Mesodermal cell (in vitro differentiated cells): ENCODE data around the gene PIK3R4.

ENCODE experiments used
- H3K27ac ChIP-seq: 2 replicates; pipeline ENCODE4 v1.7.0; 2013; ENCODE audit warnings: mild to moderate bottlenecking, low read depth, low read length, moderate library complexity; ENCODE audit not compliant: severe bottlenecking
- H3K36me3 ChIP-seq: 2 replicates; pipeline ENCODE4 v1.7.1; 2013; ENCODE audit warnings: mild to moderate bottlenecking, low read length, moderate library complexity; ENCODE audit not compliant: control insufficient read depth, insufficient read depth
- H3K4me1 ChIP-seq: one replicate; pipeline ENCODE4 v1.7.1; 2013; ENCODE audit warnings: mild to moderate bottlenecking, low read length; ENCODE audit not compliant: insufficient read depth, control insufficient read depth, poor library complexity, severe bottlenecking
- H3K4me3 ChIP-seq: 2 replicates; pipeline ENCODE4 v1.7.0; 2013; ENCODE audit warnings: low read length, control low read depth, mild to moderate bottlenecking; ENCODE audit not compliant: insufficient read depth, poor library complexity, severe bottlenecking; ENCODE audit errors: extremely low read depth
- H3K9me3 ChIP-seq: 2 replicates; pipeline ENCODE4 v1.7.1; 2013; ENCODE audit warnings: mild to moderate bottlenecking, low read length, moderate library complexity; ENCODE audit not compliant: control insufficient read depth
- WGBS, 2 experiments: methylation state at CpG; one replicate each; pipeline ENCODE4 v1.1.5; 2013; ENCODE audit warnings: missing lambda C conversion rate in 2 of 2; ENCODE audit not compliant: insufficient coverage in 2 of 2; 5-methylcytosine and 5-hydroxymethylcytosine counted together

Gene PIK3R4

DNA sequence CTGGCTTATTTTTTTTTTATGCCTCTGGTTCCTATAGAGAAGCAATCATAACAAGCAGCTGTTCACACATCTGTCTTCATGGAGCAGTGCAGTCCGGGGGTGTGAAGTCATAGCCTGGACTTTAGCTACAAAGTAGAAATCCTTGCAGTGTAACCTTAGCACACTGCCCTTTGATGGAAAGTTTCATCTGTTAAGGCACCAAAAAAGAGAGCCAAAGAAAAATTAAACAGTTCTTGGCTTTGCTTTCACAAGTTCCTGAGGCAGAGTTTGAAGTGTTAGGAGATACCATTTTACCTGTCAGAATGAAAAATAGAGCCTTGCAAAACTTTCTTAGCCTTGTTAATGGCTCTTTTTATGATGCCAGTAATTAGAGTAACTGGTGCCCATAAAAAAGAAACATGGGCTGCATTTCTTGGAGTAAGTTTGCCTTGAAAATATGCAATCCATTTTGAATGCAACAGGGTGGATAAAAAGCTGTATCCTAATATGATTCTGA, 84.1 kb downstream of the PIK3R4 start:
- H3K9me3 ChIP-seq, result no peaks in the 10 kb centered on the region
- peaks cover 3% of the 10 kb centered on the region for H3K36me3 ChIP-seq
- no peak overlapping the region for H3K4me3 ChIP-seq
- H3K27ac ChIP-seq, result no peak overlapping the region
- WGBS, 2 experiments, result 100% methylated on average over 1 of the region's 1 CpG
- H3K4me1 ChIP-seq, result no peaks in the 10 kb centered on the region

DNA sequence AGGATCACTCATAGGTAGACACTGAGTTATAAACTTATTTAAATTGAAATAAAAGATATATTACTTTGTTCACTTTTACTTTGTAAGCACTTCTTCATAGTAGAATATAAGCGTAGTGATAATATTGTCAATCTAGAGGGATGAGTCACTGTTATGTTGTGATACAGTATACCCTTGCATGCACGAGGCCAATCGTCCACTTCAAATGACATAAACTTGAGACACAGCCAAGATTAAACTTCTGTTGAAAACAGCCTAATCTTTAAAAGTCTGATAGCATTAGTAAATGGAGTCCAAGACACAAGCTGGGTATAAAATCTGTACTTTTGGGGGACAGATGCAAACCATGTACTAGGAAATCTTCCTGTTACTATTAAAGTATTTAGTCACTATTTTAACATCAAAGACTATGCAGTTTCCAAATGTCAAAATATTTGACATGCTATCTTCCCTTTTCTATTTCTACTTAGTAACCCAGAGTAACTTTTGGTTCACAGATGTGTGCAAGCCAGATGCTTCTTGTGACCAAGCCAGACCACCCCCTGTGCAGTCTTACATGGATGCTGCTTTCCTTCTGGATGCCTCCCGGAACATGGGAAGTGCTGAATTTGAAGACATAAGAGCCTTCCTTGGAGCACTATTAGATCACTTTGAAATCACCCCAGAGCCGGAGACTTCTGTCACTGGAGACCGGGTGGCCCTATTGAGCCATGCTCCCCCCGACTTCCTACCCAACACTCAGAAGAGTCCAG, 85.3 kb downstream of the PIK3R4 start:
- 98 to 100% methylated on average over 1 to 7 of the region's 7 CpGs for WGBS, 2 experiments
- no peaks in the 10 kb centered on the region for H3K9me3 ChIP-seq
- no peak overlapping the region for H3K4me3 ChIP-seq
- no peak overlapping the region for H3K27ac ChIP-seq
- no peaks in the 10 kb centered on the region for H3K4me1 ChIP-seq
- H3K36me3 ChIP-seq, result peaks cover 3% of the 10 kb centered on the region

DNA sequence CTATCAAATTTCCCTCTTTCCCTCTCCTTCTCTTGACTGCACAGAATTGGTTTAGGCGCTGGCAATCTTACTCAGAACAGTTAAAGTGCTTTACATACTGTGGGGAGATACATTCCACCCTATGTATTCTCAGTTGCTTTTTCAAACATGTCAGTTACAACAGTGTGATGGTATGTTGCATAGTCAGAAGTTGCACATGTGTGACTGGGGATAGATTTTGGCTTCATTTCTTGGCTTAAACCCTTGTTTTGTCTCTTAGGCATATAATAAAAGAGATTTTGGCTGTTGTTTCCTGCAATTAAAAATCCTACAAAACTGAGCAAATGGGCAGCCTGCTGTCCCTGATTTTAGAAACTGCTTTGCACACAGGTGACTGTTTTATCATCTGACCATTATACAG, 86.7 kb downstream of the PIK3R4 start:
- H3K9me3 ChIP-seq, result no peaks in the 10 kb centered on the region
- H3K36me3 ChIP-seq, result peaks cover 3% of the 10 kb centered on the region
- no peak overlapping the region for H3K27ac ChIP-seq
- no peak overlapping the region for H3K4me3 ChIP-seq
- H3K4me1 ChIP-seq, result no peaks in the 10 kb centered on the region
- no CpG with 5 or more reads among the region's 1 CpG for WGBS, 2 experiments

DNA sequence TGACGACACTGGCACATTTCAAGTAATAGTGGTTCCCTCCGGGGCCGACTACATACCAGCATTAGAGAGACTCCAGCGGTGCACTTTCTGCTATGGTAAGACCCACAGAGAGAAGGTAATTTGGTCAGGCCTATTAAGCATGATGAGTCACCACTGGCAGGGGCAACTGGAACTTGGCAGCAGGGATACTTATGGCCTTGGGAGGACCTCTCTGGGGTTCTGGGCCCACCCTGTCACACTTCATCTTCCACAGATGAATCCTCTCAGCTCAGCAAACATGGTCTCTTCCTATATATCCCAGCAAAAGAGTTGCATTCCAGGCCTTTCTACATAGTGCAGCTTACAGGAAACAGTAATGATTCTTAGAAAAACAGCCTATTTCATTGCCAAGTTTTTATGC, 88.0 kb downstream of the PIK3R4 start:
- no peak overlapping the region for H3K27ac ChIP-seq
- 84 to 88% methylated on average over 4 of the region's 4 CpGs for WGBS, 2 experiments
- H3K9me3 ChIP-seq, result no peaks in the 10 kb centered on the region
- H3K4me3 ChIP-seq, result no peak overlapping the region
- no peaks in the 10 kb centered on the region for H3K4me1 ChIP-seq
- H3K36me3 ChIP-seq, result peaks cover 3% of the 10 kb centered on the region

DNA sequence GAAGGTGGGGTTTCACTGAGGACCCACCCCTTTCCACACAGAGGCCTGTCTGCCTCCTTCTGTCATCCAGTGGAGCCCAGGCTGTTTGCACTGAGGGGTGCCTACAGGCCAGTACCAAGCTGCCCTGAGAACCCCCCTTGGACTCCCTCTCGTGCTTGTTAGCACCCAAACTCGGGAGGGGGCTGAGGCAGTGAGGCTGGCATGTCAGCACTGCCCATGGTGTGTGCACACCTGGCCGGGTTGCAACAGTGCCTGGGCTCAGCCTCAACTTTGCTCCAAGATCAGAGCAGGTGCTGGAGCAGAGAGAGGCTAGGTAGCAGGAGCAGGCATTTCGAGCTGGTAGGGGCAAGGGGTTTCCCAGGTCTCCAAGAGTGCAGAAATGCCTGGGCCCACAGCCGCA, 90.0 kb downstream of the PIK3R4 start:
- Histone ChIP-seq H3K36me3 (peaks cover 2% of the 10 kb centered on the region), H3K9me3 (no peaks in the 10 kb centered on the region), H3K4me1 (no peaks in the 10 kb centered on the region), H3K4me3 (no peak overlapping the region), H3K27ac (no peak overlapping the region)
- 89 to 93% methylated on average over 2 to 5 of the region's 5 CpGs for WGBS, 2 experiments

DNA sequence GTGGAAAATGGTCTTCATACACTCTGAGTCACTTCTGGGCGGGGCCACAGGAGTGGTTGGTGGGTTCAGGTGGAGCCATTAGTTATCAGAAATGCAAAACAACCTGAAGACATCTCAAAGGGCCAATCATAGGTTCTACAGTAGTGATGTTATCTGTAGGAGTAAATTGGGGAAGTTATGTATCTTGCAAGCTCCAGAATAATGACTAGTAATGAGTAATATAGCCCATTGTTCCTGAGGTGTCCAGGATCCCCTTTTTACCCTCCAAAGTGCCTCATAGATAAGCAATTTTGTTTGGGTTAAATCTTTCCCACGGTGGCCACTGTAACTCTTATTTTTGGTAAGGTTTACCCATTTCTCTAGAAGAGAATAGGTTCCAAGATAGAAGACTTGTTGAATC, 91.7 kb downstream of the PIK3R4 start:
- no peaks in the 10 kb centered on the region for H3K36me3 ChIP-seq
- no peaks in the 10 kb centered on the region for H3K9me3 ChIP-seq
- no peak overlapping the region for H3K4me3 ChIP-seq
- 88 to 100% methylated on average over 1 of the region's 2 CpGs for WGBS, 2 experiments
- no peaks in the 10 kb centered on the region for H3K4me1 ChIP-seq
- no peak overlapping the region for H3K27ac ChIP-seq

DNA sequence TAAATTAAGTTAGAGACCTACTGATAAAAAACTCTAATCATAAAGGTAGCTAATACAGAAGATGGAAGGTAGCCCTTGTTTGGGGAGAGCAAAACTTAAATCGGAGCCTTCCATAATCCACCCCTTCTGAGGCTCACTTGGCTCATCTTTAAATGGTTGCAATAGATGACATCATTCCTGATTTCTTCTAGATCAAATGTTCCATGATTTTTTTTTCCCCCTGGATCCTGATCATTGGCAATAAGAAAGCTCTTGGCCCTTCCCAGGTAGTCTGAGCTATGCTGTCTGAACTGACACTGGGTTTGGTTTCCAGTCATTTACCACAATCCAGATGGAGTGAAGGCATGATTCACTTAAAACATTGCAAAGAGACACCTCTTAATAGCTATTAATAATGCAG, 92.5 kb downstream of the PIK3R4 start:
- Histone ChIP-seq H3K9me3 (no peaks in the 10 kb centered on the region), H3K4me1 (no peaks in the 10 kb centered on the region), H3K27ac (no peak overlapping the region), H3K4me3 (no peak overlapping the region), H3K36me3 (no peaks in the 10 kb centered on the region)
- WGBS, 2 experiments, result no CpG with 5 or more reads among the region's 1 CpG

DNA sequence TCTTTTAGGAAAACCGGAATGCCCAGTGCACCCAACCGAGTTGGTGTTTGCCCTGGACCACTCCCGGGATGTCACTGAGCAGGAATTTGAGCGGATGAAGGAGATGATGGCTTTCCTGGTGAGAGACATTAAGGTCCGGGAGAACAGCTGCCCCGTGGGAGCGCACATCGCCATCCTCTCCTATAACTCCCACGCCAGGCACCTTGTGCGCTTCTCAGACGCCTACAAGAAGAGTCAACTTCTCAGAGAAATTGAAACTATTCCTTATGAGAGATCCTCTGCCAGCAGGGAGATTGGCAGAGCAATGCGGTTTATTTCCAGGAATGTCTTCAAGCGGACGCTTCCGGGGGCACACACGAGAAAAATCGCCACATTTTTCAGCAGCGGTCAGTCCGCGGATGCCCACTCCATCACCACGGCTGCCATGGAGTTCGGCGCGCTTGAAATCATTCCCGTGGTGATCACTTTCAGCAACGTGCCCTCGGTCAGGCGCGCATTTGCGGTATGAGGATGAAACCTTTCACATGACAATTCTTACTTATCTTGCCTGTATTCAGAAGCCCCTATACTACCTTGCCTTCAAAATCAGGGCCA, 97.5 kb downstream of the PIK3R4 start:
- no peaks in the 10 kb centered on the region for H3K4me1 ChIP-seq
- WGBS, 2 experiments, result 91 to 95% methylated on average over 28 to 30 of the region's 30 CpGs
- no peak overlapping the region for H3K4me3 ChIP-seq
- H3K36me3 ChIP-seq, result no peaks in the 10 kb centered on the region
- no peaks in the 10 kb centered on the region for H3K9me3 ChIP-seq
- no peak overlapping the region for H3K27ac ChIP-seq

DNA sequence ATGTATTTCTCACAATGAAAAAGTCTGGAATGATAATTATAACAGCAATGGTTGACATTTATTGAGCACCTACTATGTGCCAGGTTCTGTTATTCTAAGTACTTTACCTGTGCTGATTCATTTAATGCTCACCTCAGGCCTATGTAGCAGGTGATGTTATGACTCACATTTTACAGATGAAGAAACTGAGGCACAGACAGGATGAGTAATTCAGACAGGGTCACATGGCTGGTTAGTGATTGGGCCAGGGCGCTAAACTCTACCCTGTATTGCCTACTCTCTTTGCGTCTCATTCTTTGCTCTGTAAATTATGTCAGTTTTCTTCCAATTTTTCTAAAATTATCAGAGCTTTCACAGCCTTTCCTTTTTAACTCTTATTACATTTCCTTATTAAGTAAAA, 98.3 kb downstream of the PIK3R4 start:
- H3K27ac ChIP-seq, result no peak overlapping the region
- no peaks in the 10 kb centered on the region for H3K9me3 ChIP-seq
- no peak overlapping the region for H3K4me3 ChIP-seq
- no peaks in the 10 kb centered on the region for H3K4me1 ChIP-seq
- no peaks in the 10 kb centered on the region for H3K36me3 ChIP-seq
- 89 to 100% methylated on average over 1 to 2 of the region's 2 CpGs for WGBS, 2 experiments

DNA sequence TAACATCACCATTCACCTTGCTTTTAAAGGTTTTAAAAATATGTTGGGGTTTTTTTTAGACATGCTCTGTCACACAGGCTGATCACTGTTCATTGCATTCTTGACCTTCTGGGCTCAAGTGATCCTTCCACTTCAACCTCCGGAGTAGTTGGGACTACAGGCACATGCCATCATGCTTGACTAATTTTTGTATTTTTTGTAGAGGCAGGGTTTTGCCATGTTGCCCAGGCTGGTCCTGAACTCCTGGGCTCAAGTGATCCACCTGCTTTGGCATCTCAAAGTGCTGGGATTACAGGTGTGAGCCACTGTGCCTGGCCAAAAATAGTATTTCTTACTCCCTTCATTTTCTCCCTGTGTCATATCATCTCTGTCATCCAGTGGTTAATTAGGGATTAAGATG, 101.4 kb downstream of the PIK3R4 start:
- Histone ChIP-seq H3K27ac (no peak overlapping the region), H3K9me3 (no peaks in the 10 kb centered on the region), H3K4me3 (no peak overlapping the region), H3K4me1 (no peaks in the 10 kb centered on the region), H3K36me3 (no peaks in the 10 kb centered on the region)
- no CpG with 5 or more reads among the region's 1 CpG for WGBS, 2 experiments

DNA sequence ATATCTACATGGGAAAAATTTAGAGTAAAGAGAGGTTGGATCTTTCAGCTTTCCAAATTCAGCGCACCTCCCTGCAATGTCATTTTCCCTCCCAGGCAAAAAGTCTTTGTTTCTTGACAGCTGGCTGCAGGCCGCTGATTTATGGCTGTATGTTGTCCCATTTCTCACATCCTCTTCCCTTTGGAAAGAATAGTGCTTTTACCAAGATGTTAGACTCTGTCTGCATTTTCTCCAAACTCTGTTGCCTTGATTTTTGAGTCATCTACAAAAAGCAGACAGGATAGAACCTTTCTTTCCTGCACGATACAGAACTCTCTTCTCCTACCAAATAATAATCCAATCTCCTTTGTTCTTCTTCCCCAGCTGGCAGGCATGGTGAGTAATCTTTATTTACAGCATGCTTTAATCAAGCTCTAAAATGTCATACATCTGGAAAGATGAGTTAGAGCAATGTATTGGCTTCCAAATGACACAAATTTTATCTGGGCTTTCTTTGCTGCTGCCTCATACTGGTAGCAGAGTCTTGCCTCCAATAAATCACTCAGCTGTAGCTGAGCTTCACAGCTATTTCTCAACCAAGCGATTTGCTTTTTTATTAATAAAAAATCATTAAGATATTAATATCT, 101.9 kb downstream of the PIK3R4 start:
- Histone ChIP-seq H3K27ac (no peak overlapping the region), H3K4me1 (no peaks in the 10 kb centered on the region), H3K36me3 (no peaks in the 10 kb centered on the region), H3K4me3 (no peak overlapping the region), H3K9me3 (no peaks in the 10 kb centered on the region)
- WGBS, 2 experiments, result 75 to 87% methylated on average over 3 of the region's 4 CpGs
